GM12873 (cell line): ENCODE measurements around the gene USP49.

Experiments
- TF ChIP-seq, protein P1 (sequence below): IDR thresholded peaks from 2 replicates; pipeline ENCODE4 v1.5.1; 2012; ENCODE audit warnings: low read depth, mild to moderate bottlenecking, moderate library complexity, low read length, control low read depth; ENCODE audit not compliant: insufficient read depth; ENCODE audit errors: missing control alignments

Gene USP49

DNA sequence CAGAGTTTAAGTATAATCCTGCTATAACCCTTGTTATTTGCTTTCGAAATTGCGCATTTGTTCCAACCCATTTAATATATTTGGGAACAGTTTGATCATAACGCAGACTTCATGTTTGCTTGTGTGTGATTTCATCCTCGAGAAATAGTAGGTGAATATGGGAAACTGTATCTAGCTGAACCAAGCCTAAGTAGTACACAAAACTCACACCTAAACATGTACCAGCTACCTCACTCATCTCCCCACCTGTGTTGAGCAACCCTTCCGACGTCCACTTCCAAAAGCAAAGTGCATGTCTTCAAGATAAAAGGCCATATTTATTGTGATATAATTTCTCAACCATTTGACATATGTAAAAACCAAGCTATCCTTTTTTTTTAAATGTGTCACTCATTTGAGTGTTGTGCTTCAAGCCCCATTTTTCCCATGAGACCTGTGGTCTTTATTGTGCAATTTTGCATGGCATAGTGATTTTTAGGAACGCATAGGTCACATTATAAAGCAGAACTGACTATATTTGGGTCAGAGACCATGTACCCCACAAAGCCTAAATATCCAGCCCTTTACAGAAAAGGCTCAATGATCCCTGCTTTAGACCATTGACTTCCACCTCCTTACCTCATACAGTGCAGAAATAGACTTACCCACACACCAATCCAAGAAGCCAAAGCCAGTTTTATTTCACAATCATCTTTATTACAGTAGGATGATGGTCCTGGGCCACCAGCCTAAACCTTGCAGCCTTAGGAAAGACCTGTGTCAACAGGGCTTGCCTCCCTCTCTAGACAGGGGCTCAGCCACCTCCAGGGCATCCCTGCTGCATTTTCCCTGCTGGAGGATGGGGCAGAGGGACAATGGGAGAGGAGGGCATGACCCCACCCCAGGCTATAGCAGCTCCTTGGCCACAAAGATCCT, 39.4 kb upstream of the USP49 start:
- TF ChIP-seq, protein P1, sequence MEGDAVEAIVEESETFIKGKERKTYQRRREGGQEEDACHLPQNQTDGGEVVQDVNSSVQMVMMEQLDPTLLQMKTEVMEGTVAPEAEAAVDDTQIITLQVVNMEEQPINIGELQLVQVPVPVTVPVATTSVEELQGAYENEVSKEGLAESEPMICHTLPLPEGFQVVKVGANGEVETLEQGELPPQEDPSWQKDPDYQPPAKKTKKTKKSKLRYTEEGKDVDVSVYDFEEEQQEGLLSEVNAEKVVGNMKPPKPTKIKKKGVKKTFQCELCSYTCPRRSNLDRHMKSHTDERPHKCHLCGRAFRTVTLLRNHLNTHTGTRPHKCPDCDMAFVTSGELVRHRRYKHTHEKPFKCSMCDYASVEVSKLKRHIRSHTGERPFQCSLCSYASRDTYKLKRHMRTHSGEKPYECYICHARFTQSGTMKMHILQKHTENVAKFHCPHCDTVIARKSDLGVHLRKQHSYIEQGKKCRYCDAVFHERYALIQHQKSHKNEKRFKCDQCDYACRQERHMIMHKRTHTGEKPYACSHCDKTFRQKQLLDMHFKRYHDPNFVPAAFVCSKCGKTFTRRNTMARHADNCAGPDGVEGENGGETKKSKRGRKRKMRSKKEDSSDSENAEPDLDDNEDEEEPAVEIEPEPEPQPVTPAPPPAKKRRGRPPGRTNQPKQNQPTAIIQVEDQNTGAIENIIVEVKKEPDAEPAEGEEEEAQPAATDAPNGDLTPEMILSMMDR = no peak

DNA sequence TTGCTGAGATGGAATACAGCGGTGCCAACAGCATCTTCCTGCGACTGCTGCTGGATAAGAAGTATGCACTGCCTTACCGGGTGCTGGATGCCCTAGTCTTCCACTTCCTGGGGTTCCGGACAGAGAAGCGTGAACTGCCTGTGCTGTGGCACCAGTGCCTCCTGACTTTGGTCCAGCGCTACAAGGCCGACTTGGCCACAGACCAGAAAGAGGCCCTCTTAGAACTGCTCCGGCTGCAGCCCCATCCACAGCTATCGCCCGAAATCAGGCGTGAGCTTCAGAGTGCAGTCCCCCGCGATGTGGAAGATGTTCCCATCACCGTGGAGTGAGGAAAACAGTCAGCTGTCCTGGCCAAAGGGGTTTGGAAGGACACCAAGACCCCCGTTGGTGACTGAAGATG, 37.2 kb upstream of the USP49 start:
- TF ChIP-seq, protein P1 = no peak

GRCh38 chr6:41931792-41932191, 36.6 kb upstream of the USP49 start:
- TF ChIP-seq, protein P1 = no peak

DNA sequence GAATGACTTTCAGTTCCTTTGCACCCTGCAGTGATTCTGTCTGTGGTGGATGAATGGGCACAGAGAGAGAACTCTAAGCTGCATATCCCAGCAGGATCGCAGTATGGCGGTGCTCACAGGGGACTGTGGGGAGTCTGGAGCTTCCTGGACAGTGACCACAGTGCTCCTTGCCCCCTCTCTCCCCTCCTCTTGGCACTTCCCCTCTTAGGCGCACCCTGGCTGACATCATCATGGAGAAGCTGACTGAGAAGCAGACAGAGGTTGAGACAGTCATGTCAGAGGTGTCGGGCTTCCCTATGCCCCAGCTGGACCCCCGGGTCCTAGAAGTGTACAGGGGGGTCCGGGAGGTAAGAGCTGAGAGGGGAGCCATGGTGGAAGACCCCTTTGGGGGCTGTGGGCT, 34.7 kb upstream of the USP49 start:
- TF ChIP-seq, protein P1 = no peak

GRCh38 chr6:41927253-41927652, 32.1 kb upstream of the USP49 start:
- TF ChIP-seq, protein P1 = no peak

- TF ChIP-seq, protein P1 = no peak
Observed at GRCh38 chr6:41922154-41922553, 27.0 kb upstream of the USP49 start.

- TF ChIP-seq, protein P1 = no peak
Observed at GRCh38 chr6:41921712-41921998, 26.5 kb upstream of the USP49 start.
